Fibroblast of skin of scalp (primary cell): Measurements from ENCODE around the gene MAPK4.
"Not testable (repeated sequence)": the region's sequence is repeated elsewhere in the genome, so short reads cannot be mapped to it uniquely, and the experiment has no call there.

ENCODE experiments used
- DNase-seq: peaks from one replicate; pipeline ENCODE4 v3.0.0-alpha.2; 2013

Gene MAPK4

DNA sequence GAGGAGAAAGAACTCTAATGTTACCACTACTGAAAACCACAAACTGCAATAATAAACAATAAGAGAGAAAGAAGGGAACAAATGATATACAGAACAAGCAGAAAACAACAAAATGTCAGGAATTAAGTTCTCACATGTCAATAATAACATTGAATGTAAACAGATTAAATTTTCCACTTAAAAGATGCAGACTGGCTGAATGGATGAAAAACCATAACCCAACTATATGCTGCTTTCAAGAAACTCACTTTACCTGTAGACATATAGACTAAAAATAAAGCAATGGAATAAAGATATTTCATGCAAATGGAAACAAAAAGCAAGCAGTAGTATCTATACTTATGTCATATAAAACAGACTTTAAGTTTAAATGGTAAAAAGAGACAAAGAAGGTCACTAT lies 209.6 kb downstream of the MAPK4 start:
- no peak for DNase-seq

DNA sequence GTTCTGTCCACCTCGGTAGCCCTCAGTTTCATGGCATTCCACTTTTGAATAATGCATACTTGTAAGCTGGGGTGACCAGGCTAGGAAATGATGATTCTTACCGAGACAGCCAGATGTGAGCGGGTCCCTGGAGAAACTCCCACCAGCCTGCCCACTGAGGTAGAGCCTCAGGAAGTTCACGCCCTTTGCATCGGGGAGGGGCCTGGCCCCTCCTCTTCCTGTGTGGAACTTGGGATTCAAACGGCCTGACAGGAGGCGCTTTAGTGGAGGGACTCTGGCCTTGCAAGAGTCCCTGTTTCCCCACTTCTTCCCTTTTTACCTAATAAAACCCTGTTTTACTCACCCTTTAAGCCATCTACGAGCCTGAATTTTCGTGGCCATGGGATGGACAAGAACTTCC lies 215.3 kb downstream of the MAPK4 start:
- no peak for DNase-seq

DNA sequence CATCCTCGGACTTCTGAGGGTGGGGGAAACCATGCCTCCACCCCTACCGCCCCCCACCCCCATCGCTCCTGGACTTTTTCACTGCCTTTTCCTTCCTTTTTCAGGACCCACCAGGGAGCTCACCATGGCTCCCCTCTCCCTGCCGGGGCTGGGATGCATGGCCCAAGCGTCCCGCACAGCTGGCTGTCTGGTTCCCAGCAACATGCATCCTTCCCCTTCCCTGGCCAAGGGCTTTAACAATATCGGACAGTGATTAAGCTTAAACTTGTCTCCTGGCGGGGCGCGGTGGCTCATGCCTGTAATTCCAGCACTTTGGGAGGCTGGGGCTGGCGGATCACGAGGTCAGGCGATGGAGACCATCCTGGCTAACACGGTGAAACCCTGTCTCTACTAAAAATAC lies 215.8 kb downstream of the MAPK4 start:
- no peak for DNase-seq

DNA sequence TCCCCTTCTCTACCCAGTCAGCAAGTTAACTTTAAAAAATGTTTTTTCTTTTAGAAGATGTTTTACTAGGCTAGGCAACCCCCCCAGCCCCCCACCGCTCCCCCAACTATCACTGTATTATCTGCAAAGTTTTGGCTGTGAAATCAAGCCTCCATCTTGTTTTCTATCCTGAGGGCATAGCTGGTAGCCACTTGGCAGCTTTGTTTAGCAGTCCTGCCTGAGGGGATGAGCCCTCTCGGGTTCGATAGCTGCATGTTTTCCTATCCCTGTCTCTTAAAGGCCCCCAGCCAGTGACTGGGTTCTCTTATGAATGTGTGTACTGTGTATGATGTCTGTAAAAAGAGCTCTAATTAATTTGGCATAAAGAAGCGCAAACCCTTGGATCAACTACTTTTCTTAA lies 216.5 kb downstream of the MAPK4 start:
- DNase-seq: no peak

DNA sequence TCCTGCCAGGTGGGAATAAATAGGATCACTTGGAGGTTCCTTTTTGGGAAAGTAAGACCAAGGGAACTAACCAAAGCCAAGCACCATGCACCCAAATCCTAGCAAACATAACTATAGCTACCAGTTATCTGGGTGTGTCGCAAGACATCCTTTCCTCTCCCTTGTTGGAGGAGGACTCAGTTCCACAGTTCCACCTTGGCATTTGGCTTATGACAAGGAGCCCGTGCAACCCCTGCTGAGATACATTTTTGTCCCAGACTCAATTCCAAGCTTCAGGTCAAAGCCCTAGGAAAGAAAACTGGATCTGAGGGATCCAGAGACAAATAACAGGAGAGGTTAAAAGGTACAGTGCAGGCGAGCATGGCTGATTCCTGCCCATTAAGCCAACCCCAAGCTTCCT lies 219.1 kb downstream of the MAPK4 start:
- DNase-seq: not testable (repeated sequence)
